Measurements from ENCODE around the gene DNAAF5.
"Not testable (repeated sequence)": the region's sequence is repeated elsewhere in the genome, so short reads cannot be mapped to it uniquely, and the experiment has no call there.

- not testable (repeated sequence) for TF ChIP-seq POLR2AphosphoS5, SPI1 (IDR thresholded peaks at IDR 0.05; ENCODE audit: low read depth, low read length)
Measured at GRCh38 chr7:752256-752655, 25.8 kb downstream of the DNAAF5 start.
